Esophagus squamous epithelium (tissue), 4 donors: Measurements from ENCODE around the gene CCNL2.

Experiments used
- POLR2A ChIP-seq, 4 donors: fragments of 450-650 bp; IDR thresholded peaks; one replicate each; pipeline ENCODE4 v1.6.1; 2017; ENCODE audit warnings: antibody characterized with exemption in 4 of 4, mild to moderate bottlenecking in 4 of 4, moderate library complexity in 3 of 4
- TF ChIP-seq, protein P1 (sequence below), 6 experiments: fragments of 450-650 bp in 4 of 6; fragments of 200-600 bp in 2 of 6; sonication (generic) in 2 of 6; IDR thresholded peaks; one replicate each; pipeline ENCODE4 v1.5.1; 2016 to 2019; ENCODE audit warnings: antibody characterized with exemption in 6 of 6, mild to moderate bottlenecking in 4 of 6, moderate library complexity in 4 of 6

DNA sequence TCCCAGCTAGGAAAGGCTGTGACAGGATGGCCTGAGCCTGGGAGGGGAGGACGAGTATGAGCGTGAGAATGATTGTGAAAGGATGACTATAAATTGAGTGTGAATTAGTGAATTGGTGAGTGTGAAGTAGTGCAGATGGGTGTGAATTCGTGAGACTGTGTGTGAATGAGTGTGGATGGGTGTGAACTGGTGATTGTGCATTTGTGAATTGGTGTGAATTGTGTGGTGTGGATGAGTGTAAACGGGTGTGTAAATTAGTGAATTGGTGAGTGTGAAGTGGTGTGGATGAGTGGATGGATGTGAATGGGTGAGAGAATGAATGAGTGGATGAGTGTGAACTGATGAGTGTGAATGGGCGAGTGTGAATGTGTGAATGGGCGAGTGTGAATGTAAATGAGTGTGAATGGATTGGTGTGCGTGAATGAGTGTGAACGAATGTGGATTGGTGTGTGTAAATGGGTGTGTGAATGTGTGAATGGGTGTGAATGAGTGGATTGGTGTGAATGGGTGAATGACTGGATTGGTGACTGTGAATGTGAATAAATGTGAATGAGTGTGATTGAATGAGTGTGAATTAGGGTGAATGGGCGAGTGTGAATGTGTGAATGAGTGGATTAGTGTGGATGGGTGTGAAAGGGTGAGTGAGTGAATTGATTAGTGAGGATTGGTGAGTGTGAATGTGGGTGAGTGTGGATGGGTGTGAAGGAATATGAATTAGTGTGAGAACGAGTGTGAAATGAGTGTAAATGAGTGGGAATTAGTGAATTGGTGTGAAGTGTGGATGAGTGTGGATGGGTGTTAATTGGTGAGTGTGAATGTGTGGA is 33.0 kb downstream of the CCNL2 start:
- TF ChIP-seq, protein P1, sequence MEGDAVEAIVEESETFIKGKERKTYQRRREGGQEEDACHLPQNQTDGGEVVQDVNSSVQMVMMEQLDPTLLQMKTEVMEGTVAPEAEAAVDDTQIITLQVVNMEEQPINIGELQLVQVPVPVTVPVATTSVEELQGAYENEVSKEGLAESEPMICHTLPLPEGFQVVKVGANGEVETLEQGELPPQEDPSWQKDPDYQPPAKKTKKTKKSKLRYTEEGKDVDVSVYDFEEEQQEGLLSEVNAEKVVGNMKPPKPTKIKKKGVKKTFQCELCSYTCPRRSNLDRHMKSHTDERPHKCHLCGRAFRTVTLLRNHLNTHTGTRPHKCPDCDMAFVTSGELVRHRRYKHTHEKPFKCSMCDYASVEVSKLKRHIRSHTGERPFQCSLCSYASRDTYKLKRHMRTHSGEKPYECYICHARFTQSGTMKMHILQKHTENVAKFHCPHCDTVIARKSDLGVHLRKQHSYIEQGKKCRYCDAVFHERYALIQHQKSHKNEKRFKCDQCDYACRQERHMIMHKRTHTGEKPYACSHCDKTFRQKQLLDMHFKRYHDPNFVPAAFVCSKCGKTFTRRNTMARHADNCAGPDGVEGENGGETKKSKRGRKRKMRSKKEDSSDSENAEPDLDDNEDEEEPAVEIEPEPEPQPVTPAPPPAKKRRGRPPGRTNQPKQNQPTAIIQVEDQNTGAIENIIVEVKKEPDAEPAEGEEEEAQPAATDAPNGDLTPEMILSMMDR (IDR thresholded peaks at IDR 0.05): no peak
- no peak for TF ChIP-seq POLR2A (IDR thresholded peaks at IDR 0.05)
